OCI-LY1 (cell line): Measurements from ENCODE around the gene PRSS2.

Source experiments
- CTCF ChIP-seq: fragments of 200-600 bp; sonication (generic), shearing (Covaris generic); IDR thresholded peaks from 2 replicates; pipeline ENCODE4 v1.5.1; 2017; ENCODE audit warnings: mild to moderate bottlenecking, antibody characterized with exemption, low read length, moderate library complexity, mixed read lengths
- EZH2 ChIP-seq: fragments of 200-600 bp; sonication (generic), shearing (Covaris generic); IDR thresholded peaks from 2 replicates; pipeline ENCODE4 v1.8.0; 2017; ENCODE audit warnings: borderline replicate concordance, mixed run types, mild to moderate bottlenecking, antibody characterized with exemption, low read length, moderate library complexity, mixed read lengths

DNA sequence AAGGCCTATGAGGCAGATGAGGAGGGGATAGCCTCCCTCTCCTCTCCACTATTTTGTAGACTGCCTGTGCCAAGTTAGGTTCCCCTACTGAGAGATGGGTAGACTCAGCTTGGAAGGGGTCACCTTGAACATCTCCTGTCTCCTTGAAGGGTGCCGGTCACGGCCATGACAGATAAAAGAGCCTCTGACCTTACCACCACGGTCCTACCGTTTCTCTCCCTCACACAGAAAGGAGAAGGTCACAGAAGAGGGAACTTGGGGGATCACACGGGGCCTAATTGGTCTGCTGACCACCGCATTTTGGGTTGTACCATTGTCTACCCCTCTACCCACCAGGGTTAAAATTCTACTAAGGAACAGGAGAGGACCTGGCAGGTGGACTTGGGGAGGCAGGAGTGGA, 17.0 kb downstream of the PRSS2 start:
- TF ChIP-seq CTCF (no peak), EZH2 (no peak)
